GM12801 (cell line): Measurements from ENCODE around the gene LAD1.
A peak's percentile ranks its signal among the peaks of the same experiment; 100 is the strongest.

Experiments
- TF ChIP-seq, protein P1 (sequence below): IDR thresholded peaks from one replicate; pipeline ENCODE4 v1.5.1; 2011; ENCODE audit warnings: control low read depth; ENCODE audit not compliant: insufficient read length; ENCODE audit errors: extremely low read depth

LAD1 gene

DNA sequence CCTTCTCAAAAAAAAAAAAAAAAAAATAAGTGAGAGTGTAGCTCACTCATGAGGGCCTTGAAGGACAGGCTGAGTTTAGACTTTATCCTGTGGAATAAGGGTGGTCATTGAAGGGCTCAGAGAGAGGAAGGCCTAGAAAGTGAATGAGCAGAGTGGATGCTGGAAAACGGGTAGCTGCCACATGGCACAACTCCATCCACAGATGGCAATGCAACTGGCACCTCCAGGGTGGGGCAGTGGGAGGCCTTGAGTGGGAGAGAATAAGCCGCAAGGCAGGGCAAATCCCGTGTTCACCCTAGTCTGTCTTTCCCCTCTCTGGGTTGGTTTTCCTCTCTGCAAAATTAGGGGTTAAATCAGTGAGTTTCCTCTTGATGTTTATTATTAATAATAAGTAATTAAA lies 19.3 kb upstream of the LAD1 start:
- TF ChIP-seq, protein P1, sequence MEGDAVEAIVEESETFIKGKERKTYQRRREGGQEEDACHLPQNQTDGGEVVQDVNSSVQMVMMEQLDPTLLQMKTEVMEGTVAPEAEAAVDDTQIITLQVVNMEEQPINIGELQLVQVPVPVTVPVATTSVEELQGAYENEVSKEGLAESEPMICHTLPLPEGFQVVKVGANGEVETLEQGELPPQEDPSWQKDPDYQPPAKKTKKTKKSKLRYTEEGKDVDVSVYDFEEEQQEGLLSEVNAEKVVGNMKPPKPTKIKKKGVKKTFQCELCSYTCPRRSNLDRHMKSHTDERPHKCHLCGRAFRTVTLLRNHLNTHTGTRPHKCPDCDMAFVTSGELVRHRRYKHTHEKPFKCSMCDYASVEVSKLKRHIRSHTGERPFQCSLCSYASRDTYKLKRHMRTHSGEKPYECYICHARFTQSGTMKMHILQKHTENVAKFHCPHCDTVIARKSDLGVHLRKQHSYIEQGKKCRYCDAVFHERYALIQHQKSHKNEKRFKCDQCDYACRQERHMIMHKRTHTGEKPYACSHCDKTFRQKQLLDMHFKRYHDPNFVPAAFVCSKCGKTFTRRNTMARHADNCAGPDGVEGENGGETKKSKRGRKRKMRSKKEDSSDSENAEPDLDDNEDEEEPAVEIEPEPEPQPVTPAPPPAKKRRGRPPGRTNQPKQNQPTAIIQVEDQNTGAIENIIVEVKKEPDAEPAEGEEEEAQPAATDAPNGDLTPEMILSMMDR: no peak

DNA sequence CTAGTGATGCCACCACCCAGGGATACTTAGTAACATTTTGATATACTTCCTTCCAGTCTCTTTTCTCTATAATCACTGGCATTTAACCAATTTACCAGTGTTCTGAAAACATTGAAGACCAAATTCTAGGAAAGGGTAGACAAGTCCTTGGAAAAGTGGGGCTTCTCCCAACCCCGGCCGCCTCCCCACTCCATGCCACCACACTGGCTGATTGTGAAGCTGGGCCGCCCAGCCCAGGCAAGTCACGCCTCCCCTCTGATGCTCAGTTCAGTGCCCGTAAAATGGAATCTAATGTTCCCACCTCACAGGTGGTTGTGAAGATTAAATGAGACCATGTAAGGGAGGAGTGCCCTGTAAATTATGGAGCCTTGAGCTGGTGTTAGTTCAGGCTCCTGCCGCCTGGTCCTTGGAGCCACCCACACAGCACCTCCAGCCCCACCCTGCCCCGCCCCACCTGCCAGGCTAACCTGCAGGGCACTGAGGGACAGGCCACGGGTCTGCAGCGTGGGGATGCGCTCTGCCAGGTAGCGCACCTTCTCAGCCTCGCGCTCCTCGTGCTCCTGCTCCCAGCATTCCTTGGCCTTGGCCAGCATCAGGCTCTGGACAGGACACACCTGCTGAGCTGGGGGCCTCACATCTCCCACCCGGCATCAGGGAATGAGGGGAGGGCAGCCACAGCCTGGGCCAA lies 15.1 kb upstream of the LAD1 start:
- TF ChIP-seq, protein P1: no peak

DNA sequence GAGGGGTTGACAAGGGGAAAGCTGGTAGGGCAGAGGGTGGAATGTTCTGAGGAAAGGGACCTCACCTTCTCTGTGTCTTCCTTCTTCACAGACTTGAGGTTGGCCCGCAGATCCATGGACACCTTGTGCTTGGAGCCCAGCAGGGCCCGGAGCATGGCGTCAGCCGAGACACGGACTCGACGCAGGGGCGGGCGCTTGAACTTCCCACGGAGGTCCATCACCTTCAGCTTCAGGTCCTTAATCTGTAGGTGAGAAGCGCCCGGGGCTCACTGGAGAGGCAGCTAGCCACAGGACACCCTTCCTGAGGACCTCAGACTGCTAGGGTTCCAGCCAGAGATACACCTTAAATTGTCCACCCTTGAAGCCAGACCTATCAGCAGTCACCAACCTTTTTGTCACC lies 12.2 kb upstream of the LAD1 start:
- TF ChIP-seq, protein P1: no peak

DNA sequence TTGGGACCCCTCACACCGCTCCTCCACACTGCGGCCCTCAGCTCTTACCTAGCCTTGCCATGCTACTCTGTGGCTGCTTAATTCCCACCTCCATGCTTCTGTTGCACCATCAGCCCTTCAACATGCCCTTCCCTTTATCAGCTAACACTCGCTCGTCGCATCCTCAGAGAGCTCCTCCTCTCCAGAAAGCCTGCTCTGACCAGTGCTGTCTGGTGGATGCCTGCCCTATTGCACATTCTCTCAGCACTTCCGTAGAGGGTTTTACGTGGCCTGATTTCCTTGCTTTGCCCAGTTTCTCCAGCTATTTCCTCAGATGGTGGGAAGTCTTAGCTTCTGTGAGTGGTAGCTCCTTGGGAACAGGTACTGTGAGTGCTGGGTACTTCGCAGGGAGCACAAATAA lies 10.3 kb upstream of the LAD1 start:
- TF ChIP-seq, protein P1: no peak

DNA sequence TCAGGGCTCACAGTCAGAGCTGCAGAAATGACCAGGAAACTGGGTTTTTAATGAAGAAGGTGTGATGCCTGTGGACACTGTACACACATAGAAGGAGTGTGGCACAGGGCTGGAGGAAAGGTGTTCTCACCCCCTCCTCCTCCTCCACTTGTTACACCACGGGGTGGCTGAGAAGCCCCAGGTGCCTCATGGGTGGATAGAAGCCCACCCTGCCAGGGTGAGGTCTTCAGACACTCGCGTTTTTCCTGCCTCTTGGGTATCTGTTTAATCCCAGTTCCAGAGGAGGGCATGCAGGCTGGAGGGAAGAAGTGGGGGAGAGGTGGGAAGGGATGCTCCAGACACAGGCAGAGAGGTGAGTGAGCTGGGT lies 9.7 kb upstream of the LAD1 start:
- TF ChIP-seq, protein P1: no peak

DNA sequence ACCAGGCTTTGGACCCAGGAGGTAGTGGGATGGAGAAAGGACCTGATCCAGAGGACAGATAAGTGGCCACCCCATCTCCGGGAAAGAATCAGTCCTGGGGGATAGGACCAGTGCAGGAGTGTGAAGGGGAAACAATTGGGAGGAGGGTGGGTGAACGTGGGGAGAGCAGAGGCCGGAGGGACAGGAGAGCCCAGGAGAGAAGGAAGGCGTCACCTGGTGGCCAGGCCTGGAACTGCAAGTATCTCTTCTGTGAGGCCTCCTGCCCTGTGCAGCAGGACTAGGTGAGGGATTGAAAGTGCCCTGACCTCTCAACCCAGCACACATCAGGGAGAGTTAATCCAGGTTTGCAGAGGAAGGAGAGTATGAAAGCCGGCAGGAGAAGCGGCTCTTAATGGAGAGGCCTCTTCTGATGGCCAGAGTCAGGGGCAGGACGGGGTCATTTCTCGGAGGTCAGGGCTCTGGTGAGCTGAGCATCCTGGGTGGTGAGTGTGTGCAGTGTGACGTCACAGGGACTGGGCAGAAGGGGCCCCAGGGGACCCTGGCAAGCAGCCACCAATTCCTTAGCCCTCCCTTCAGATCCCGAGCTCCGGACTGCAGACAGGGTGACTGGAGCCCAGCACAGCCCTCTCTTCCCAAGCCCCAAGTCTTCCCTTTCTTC lies 9.2 kb upstream of the LAD1 start:
- TF ChIP-seq, protein P1: peak; percentile 73

DNA sequence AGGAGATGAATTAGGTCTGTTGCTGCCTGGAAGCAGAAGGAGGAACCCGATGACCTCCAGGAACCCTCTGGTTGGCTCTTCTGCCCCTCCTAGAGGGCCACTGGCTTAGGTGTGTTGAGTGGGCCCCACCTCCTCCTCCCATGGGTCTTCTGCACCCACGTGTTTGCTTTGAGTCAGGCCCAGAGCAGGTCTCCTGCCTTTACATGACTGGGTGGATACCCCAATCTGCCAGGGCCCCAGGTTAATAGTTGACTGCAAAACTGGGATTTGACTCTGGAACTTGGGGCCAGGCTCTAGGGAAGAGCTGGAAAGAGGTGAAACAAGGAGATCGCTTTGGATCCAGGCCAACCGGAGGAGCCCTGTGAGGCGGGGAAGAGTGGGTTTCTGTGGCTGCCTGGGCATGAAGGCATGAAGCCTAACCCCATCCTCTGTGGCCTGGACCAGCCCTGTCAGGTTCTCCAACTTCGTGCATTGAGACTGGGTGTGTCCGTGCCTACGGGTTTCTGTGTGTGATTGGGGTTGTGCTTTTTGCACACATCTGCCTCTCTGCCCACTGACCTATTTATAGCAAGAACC lies 7.8 kb upstream of the LAD1 start:
- TF ChIP-seq, protein P1: no peak
